GM23248 (cell line): ENCODE measurements around the gene TM9SF2.

ENCODE experiments used
- EZH2 ChIP-seq: fragments of 200-600 bp; sonication (generic); IDR thresholded peaks from 2 replicates; pipeline ENCODE4 v1.6.1; 2018; ENCODE audit warnings: antibody characterized with exemption, mild to moderate bottlenecking; ENCODE audit not compliant: insufficient read depth, poor library complexity, severe bottlenecking
- EZH2phosphoT487 ChIP-seq: fragments of 200-600 bp; sonication (generic); IDR thresholded peaks from 2 replicates; pipeline ENCODE4 v1.6.1; 2018; ENCODE audit warnings: antibody characterized with exemption, moderate library complexity, mild to moderate bottlenecking, low read depth; ENCODE audit not compliant: insufficient read depth

GRCh38 chr13:99587021-99587420 is 85.7 kb downstream of the TM9SF2 start:
- TF ChIP-seq EZH2phosphoT487: no peak
- no peak for TF ChIP-seq EZH2
